K562 (cell line): Measurements from ENCODE around the gene RGS9BP. TPM values are rescaled to one million over a fixed set of nuclear protein-coding genes. Genes with fewer than 3 reads are reported as not detected.

Experiments
- ARID4B ChIP-seq: sonication (generic); formaldehyde crosslinking; IDR thresholded peaks from 2 replicates; pipeline ENCODE4 v1.8.0; 2022; ENCODE audit warnings: mild to moderate bottlenecking, missing genetic modification reagents
- CREBBP ChIP-seq: IDR thresholded peaks from one replicate; pipeline ENCODE4 v1.6.1; 2012; ENCODE audit warnings: low read depth, mild to moderate bottlenecking, control low read depth, inconsistent platforms, low read length
- E2F4 ChIP-seq: sonication (generic); formaldehyde crosslinking; IDR thresholded peaks from 2 replicates; pipeline ENCODE4 v1.8.0; 2022; ENCODE audit warnings: mild to moderate bottlenecking, low read depth, missing genetic modification reagents
- ELF1 ChIP-seq: fragments of 200-800 bp; sonication (Bioruptor generic); IDR thresholded peaks from 2 replicates; pipeline ENCODE4 v1.6.1; 2016; ENCODE audit warnings: missing genetic modification characterization, missing compliant biosample characterization
- ELK1 ChIP-seq: sonication (generic); formaldehyde crosslinking; IDR thresholded peaks from 2 replicates; pipeline ENCODE4 v1.8.1; 2022; ENCODE audit warnings: missing genetic modification reagents
- MYC ChIP-seq, 2 experiments: fragments of 250-450 bp in 1 of 2; sonication (Bioruptor Pico) in 1 of 2; IDR thresholded peaks; 2 replicates each; pipeline versions ENCODE4 v1.5.1 to v1.6.1; 2012 to 2021; ENCODE audit warnings: low read depth in 2 of 2, borderline replicate concordance in 1 of 2, improper control_type of control experiment in 1 of 2, low read length in 1 of 2, mild to moderate bottlenecking in 1 of 2, moderate library complexity in 1 of 2
- PBX2 ChIP-seq, 2 experiments: IDR thresholded peaks in 1 of 2; conservative IDR thresholded peaks in 1 of 2; 2 replicates each; pipeline ENCODE4 v1.6.1; 2016; ENCODE audit warnings: low read depth in 2 of 2, mild to moderate bottlenecking in 1 of 2, missing compliant biosample characterization in 1 of 2, missing genetic modification characterization in 1 of 2, moderate library complexity in 1 of 2
- POLR2AphosphoS5 ChIP-seq: IDR thresholded peaks from 2 replicates; pipeline ENCODE4 v1.6.1; 2011; ENCODE audit warnings: mild to moderate bottlenecking, low read depth, low read length, moderate library complexity; ENCODE audit not compliant: control insufficient read depth, insufficient read depth
- POLR3A ChIP-seq: IDR thresholded peaks from 2 replicates; pipeline ENCODE4 v1.6.1; 2011; ENCODE audit warnings: borderline replicate concordance, mild to moderate bottlenecking, moderate library complexity; ENCODE audit not compliant: insufficient read length, insufficient read depth; ENCODE audit errors: extremely low read depth
- RNF2 ChIP-seq: sonication (generic); IDR thresholded peaks from 2 replicates; pipeline ENCODE4 v1.6.1; 2016
- STAG1 ChIP-seq: sonication (generic); formaldehyde crosslinking; IDR thresholded peaks from 2 replicates; pipeline ENCODE4 v1.5.0; 2020; ENCODE audit warnings: missing genetic modification reagents, borderline replicate concordance
- TCF7L2 ChIP-seq: fragments of 150-350 bp; IDR thresholded peaks from 2 replicates; pipeline ENCODE4 v1.6.1; 2016; ENCODE audit warnings: low read depth, mild to moderate bottlenecking, low read length, moderate library complexity
- THRB ChIP-seq: fragments of 450-650 bp; formaldehyde crosslinking; conservative IDR thresholded peaks from 2 replicates; pipeline ENCODE4 v1.4.0; 2022; ENCODE audit warnings: mild to moderate bottlenecking, missing genetic modification characterization
- ZNF431 ChIP-seq: sonication (generic); formaldehyde crosslinking; IDR thresholded peaks from 2 replicates; pipeline ENCODE4 v1.8.0; 2022; ENCODE audit warnings: mild to moderate bottlenecking, missing genetic modification reagents
- polyA plus RNA-seq, 8 experiments: library from polyadenylated mRNA; depleted of rRNA in 4 of 8; stranded (reverse) in 5 of 8; unstranded in 3 of 8; fragments of >200 nt; fragmentation: Nextera tagmentation in 2 of 8; fragmentation: Illumina TruSeq in 1 of 8; extraction: Ambion mirVana in 2 of 8; extraction: Trizol in 1 of 8; gene quantifications; 2 replicates each; pipeline versions ENCODE4 v1.2.1 to v1.2.3, GENCODE V29; 2011 to 2014; ENCODE audit warnings: inconsistent platforms in 1 of 8, missing spikeins in 1 of 8
- total RNA-seq, 7 experiments: library from RNA; depleted of rRNA in 6 of 7; stranded (reverse); fragments of >200 nt in 6 of 7; fragmentation: Illumina TruSeq in 2 of 7; extraction: Trizol in 2 of 7; gene quantifications; 2 replicates each; pipeline versions ENCODE4 v1.2.1 to v1.2.3, GENCODE V29; 2011 to 2021; ENCODE audit warnings: low replicate concordance in 1 of 7

Gene RGS9BP
- total and polyA plus RNA-seq, 9 of the 15 experiments (the other 6 are each of a cell fraction or from before 2014, with no cell fraction given), result 0.03 to 1.3 (median 0.49) TPM

GRCh38 chr19:32671883-32672593 lies 3.6 kb upstream of the RGS9BP start (continued):
- TF ChIP-seq PBX2 (CRISPR knock-in tag; IDR thresholded peaks at IDR 0.05; ENCODE audit: low read depth), result no peak
- TF ChIP-seq PBX2 (tag; conservative IDR thresholded peaks at IDR 0.05; ENCODE audit: low read depth), result no peak; the same call in 1 of the 2 replicates
- no peak for TF ChIP-seq CREBBP
- TF ChIP-seq TCF7L2, result no peak
- TF ChIP-seq STAG1 (CRISPR knock-in tag), result no peak
- TF ChIP-seq MYC (IDR thresholded peaks at IDR 0.05; ENCODE audit: low read depth, low read length), result peak; percentile 97
- TF ChIP-seq MYC (CRISPR knock-in tag; IDR thresholded peaks at IDR 0.05; ENCODE audit: borderline replicate concordance, low read depth), result no peak; the same call in 1 of the 2 replicates
- no peak for TF ChIP-seq POLR3A
- peak; percentile 74; the same call in 1 of the 2 replicates for TF ChIP-seq POLR2AphosphoS5
- no peak for TF ChIP-seq ELK1 (CRISPR knock-in tag)
- no peak for TF ChIP-seq E2F4 (CRISPR knock-in tag)
- TF ChIP-seq ARID4B, result no peak
- TF ChIP-seq THRB (CRISPR knock-in tag), result no peak
- TF ChIP-seq RNF2, result peak; percentile 97
- TF ChIP-seq ZNF431, result no peak
- TF ChIP-seq ELF1 (tag), result no peak
